ENCODE data around the gene LRRTM4.

DNA sequence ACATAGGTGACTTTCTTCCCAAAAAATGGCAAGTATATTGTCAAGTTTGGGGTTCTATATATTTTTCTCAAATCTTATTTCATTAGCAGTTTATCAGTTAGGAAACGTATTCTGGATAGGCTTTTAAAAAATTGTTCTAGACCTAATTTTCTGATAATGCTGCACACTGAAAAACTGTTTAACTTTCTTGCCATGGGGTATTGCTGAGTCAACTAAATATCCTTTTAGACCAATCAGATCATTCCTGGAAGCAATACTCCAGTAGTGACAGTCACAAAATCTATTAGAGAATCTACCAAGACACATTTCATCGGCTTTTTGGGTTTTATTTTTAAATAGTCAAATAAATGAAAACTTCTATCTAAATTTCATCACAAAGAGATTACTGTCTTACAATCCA, 440.6 kb downstream of the LRRTM4 start:
- TF ChIP-seq, protein P1, sequence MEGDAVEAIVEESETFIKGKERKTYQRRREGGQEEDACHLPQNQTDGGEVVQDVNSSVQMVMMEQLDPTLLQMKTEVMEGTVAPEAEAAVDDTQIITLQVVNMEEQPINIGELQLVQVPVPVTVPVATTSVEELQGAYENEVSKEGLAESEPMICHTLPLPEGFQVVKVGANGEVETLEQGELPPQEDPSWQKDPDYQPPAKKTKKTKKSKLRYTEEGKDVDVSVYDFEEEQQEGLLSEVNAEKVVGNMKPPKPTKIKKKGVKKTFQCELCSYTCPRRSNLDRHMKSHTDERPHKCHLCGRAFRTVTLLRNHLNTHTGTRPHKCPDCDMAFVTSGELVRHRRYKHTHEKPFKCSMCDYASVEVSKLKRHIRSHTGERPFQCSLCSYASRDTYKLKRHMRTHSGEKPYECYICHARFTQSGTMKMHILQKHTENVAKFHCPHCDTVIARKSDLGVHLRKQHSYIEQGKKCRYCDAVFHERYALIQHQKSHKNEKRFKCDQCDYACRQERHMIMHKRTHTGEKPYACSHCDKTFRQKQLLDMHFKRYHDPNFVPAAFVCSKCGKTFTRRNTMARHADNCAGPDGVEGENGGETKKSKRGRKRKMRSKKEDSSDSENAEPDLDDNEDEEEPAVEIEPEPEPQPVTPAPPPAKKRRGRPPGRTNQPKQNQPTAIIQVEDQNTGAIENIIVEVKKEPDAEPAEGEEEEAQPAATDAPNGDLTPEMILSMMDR (IDR thresholded peaks at IDR 0.05): no peak
- no peak for TF ChIP-seq POLR2A (IDR thresholded peaks at IDR 0.05)
